HG03575 (cell line): ENCODE data around the gene ESRP2.

Experiments used
- ATAC-seq: cut with Tn5 transposase; IDR thresholded peaks from one replicate; pipeline ENCODE4 v1.9.1; 2021; ENCODE audit not compliant: unreplicated experiment, insufficient number of reproducible peaks, low FRiP score; ENCODE audit errors: extremely low read depth

ESRP2 gene

DNA sequence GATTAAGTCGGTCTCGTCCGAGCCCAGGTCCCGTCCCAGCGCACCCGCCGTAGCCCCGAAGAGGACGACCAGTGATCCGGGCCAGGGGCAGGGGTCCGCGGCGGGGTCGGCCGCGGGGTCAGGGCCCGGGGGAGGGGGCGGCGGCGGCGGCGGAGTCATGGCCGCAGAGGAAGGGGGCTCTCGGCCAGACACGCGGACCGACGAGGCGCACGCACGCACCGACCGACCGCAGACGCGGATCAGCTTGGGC lies at the start of gene ESRP2:
Gene ESRP2, minus strand, starts transcription at position 241 of the 250 bp plus-strand sequence. Its CDS starts 82 bp downstream, at position 159.
- no peak for ATAC-seq

DNA sequence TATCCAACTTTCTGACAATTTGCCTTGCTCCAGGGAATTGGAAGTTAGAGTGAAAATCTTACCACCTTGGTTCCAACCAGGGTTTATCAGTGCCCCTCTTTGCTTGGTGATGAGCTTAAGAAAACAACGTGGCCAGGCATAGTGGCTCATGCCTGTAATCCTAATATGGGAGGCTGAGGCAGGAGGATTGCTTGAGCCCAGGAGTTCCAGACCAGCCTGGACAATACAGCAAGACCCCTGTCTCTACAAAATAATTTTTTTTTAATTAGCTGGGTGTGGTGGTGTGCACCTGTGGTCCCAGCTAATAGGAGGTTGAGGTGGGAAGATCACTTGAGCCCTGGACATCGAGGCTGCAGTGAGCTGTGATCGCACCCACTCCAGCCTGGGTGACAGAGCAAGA lies 49.8 kb upstream of the ESRP2 start:
- no peak for ATAC-seq

DNA sequence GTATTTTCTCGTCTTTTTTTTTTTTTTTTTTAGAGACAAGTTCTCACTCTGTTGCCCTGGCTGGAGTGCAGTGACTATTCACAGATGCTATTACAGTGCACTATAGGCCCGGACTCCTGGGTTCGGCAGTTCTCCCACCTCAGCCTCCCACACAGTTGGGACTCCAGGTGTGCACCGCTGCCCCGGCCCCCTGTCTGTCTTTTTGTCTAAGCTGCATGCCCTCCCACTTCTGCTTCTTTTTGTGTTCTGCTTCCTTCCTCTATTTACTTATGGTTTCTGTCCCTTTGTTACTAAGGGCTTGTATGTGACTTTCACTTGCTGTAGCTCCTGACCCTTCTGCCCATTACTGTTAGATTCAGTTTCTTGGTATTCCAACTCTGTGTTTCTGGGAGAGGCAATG lies 48.9 kb upstream of the ESRP2 start:
- ATAC-seq = no peak

DNA sequence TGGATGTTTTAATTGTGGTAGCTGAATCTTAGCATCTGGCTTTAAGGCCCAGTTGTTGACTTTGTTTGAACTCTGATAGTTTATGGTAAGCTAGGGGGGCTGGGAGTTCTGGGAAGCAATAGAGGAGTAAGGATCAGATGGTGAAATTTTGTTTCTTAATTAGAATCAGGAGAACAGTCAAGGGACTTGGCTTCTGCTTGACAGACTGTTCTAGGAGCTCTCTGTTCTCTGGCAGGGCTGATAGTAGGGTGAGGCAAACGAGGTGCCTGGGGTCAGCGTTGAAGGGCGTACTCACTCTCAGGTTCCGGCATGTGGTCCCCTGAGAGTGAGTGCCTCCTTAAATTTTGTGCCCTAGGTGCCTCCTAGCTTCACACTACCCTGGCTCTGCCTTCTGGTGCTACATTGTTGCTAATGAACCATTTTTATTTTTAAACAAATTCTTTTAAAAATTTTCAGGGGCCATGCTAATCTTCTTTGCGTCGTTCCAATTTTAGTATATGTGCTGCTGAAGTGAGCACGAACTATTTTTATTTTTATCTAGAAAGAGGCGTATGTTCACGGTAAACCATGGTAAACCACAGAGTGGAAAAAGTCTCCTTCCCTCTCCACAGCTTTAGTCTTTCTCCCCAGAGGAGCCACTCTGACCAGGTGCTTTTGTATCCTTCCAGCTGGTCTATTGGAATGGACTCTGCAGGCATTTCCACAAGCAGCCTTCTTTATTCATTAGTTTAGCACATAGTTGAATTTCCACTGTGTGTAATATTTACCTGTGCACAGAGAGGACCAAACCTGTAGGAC lies 48.1 kb upstream of the ESRP2 start:
- no peak for ATAC-seq

DNA sequence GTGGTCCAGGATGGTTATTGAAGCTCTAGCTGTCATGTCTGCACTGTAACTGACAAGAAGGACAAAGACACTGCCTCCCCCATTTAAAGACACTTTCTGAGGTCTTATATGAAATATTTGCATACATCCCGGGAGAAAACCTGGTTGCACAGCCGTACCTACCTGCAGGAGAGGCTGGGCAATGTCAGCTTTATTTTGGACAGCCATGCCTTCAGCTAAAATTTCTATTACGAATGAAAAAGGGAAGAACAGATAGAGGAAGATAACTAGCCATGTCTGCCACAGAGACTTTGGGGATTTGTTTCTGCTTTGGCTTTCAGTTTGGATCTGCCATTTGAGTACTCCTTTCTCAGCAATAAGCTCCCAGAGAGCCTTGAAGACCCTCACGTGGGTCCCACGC lies 47.4 kb upstream of the ESRP2 start:
- no peak for ATAC-seq

DNA sequence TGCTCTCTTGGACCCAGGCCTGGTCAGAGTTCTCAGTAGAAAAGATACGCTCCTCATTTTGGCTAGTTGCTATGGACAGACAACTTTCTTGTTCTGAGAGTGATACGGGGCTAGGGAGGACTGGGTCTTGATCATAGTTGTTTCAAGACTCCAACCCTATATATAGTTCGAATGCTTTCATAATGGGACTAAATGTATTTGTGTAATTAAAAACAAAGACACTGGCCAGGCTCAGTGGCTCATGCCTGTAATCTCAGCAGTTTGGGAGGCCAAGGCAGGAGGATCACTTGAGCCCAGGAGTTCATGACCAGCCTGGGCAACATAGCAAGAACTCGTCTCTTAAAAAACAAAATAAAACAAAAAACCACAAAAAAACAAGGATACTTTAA lies 46.1 kb upstream of the ESRP2 start:
- ATAC-seq = no peak

DNA sequence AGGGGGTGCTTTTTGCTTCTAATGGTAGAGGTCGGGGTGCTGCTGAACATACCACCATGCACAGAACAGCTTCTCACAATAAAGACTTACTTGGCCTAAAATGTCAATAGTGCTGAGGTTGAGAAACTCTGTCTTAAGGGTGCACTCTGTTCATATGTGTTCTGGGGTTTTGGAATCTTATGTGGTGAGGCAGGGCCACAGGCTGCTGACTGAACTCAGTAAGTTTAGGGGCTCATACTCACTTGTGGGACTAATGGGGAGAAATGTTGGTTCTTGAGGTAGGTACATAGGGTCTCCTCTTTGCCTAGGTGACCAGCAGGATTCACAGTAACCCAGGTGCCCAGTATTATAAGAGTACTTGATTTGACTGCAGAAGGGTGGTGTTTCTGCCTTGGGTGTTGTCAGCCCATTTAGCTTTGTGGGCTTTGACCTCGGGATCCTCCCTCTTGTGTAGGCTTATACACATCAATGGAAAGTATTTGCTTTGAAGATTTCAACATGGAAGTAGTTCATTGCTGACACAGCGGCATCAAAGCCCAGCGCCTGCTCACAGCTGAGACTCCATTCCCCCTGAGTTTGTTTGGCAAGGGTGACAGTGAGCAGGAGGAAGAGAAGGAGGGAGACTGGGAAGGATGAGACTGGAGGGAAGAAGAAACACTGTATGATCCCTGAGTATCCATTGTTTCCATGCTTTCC lies 45.6 kb upstream of the ESRP2 start:
- ATAC-seq = no peak

DNA sequence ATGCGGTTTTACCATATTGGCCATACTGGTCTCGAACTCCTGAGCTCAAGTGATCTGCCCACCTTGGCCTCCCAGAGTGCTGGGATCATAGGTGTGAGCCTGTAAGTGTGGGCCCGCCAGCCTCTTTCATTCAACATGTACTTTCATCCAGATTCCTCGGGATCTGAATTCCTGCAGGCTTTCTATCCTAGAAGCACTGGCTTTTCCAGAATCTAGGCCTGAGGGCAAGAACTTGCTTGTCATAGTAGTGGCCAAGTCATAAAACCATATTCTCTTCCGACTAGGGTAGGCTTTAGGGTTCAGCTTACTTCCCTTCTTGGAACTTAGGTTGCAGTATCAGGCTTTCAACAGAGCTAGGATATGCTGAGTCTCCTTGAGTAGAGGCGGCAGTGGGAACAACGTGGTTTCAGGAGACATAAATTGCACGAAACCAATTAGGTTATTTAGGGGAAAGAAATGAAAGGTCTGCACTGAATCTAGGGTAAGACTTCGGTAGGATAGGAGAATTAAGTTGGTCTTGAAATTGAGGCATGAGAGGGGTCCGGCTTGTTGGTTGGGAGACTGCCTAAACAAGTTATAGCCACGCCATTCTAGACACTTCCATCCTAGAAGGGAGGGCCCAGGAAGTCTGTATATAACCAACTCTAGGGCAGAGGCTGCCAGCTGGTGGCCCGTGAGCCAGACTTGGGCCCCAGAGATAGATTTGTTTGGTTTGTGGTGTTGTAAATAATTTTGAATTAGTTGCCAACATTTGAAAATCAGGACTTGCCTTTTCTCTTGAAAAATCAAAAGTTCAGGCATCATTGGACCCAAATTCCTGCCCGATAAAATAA lies 44.0 kb upstream of the ESRP2 start:
- ATAC-seq = no peak

DNA sequence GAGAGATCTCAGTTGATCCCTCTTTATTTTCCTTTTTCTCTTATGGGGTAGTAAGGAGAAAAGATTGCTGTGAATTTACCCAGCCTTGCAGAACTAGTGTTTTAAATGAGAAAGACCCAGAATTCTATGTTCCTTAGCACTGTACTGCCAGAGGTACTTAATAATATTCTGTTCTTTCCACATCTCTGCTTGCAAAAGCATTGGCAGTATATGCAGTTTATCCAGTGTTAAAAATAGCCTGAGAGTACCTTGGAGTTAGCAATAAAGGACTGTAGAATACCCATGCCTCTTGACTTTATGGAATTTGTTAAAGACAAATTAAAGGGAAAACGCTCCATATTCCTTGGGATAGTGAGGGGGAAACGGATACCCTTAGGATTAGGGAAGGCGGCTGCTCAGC lies 40.3 kb upstream of the ESRP2 start:
- no peak for ATAC-seq

DNA sequence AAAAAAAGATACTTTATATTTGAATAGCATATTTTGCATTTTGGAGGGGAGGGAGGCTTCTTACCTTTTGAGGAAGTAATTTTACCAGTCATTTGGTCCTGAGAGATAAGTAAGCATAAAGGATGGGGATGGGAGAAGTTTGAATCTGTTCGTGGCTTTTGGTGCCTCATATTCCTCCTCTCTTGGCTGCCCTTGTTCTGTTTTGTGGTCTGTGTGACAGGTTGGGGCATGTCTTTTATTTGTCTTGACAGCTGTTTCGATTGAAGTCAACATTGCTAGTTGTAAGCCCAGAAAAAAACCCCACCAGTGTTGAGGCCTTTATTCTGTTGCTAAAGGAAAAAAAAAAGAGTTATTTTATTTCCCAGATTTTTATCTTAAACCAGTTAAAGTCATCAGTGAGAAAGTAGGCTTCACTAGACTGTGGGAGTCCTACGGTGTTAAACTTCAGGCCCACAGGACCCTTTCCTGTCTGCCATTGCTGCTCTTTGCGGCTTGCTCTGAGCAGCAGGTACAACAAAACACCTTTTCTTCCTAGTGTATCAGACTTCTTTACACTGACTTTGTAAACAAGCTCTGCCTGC lies 39.8 kb upstream of the ESRP2 start:
- ATAC-seq = no peak

DNA sequence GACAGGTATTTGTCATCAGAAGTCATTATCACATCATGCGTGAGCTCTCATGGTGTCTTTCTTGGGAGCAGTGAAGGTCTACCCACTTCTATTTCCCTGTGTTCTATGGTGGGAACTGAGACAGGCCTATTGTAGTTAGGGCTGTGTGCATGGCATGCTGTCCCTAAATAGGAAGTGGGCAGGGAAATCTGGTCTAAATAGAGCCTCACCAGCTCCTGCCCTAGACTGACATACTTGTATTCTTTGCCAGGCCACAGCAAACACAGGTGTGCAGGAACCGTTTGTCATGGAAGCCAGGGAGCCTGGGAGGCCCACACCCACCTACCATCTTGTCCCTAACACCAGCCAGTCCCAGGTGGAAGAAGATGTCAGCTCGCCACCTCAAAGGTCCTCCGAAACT lies 38.5 kb upstream of the ESRP2 start:
- ATAC-seq = no peak

DNA sequence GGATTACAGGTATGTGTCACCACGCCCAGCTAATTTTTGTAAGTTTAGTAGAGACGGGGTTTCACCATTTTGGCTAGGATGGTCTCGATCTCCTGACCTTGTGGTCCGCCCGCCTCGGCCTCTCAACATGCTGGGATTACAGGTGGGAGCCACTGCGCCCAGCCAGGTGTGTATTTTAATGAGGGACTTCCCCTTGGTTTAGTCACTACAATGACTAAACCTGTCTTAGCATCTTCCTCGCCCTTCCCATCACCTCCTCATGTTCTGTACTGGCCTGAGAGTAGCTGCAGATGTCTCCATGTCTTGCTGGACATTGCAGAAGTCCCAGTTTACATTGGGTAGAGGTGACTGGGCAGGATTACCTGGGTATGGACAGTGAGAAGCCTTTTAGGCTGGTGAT lies 38.0 kb upstream of the ESRP2 start:
- ATAC-seq = no peak

DNA sequence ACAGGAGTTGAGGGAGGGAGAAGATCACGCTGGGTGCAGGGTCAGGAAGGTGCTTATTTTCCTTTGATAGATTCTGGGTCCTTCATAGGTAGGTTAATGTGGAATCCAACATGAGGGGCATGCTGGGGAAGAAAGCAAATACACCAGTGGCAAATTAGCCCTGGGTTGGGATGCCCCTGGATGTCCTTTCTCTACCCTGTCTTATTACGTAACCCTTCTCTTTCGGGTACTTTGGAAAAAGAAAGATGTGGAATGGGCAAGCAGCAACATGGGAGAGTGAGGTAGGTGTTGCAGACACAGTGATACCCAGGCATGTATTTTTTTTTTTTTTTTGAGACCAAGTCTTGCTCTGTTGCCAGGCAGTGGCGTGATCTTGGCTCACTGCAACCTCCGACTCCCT lies 37.5 kb upstream of the ESRP2 start:
- no peak for ATAC-seq

DNA sequence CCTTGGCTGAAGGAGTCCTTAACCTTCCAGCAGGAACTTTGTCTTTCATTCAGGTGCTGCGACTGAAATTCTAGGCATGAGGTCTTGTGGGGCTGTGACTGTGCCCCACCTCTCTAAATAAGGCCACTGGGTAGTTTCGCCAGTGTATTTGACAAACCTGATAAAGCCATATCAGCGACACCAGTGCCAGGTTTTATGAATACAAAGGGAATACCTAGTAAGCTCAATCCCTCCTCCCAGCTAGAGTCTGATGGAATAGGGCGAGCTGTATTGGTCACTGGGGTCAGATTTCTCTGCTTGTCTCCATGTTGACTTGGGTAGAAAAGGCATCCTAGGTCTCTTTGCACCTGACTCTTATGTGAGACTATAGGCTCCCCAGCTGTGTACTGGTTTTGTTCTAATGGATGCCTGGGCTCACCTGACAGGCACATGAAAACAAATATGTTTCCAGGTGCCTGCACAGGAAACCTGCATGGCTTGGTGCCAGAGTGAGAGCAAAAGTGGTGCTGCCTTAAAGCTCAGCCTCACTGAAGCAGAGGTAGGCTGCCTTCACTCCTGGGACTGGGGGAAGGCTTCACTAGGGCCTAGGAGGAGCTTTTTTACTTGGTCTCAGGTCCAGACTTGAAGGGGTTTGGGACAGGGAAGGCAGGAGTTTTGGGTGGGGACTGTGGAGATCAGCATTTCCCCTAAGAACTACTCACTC lies 36.7 kb upstream of the ESRP2 start:
- no peak for ATAC-seq

DNA sequence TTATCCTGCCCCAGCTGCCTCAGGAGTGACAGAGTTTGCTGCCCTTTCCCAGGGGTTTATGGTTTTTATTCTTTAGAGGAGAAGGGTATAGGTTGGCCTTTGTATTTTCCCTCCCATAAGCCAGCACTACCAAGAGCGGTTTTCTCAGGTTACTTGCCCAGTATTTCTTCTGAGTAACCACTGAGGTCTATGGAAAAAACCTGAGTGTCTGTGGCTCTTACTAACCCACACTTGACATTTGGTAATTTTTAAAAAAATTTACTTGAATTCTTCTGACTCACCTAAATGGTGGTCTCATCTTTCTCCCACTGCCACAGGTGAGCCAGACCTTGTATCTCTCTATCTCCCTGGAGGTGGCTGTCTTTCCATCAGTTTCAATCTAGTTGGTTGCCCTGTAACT lies 34.4 kb upstream of the ESRP2 start:
- no peak for ATAC-seq

DNA sequence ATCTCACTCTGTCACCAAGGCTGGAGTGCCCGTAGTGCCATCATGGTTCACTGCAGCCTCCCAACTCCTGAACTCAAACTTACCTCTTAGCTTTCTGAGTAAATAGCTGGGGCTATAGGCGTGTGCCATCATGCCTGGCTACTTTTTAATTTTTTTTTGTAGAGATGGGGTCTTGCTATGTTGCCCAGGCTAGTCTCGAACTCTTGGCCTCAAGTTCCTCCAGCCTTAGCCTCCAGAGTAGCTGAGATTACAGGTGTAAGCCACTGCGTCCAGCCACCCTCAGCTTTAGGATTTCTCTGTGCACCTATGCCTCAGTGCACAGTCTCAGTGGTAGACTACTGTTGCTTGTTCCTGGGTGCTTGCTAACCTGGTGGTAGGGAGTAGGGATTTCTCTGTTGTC lies 33.9 kb upstream of the ESRP2 start:
- ATAC-seq = no peak

DNA sequence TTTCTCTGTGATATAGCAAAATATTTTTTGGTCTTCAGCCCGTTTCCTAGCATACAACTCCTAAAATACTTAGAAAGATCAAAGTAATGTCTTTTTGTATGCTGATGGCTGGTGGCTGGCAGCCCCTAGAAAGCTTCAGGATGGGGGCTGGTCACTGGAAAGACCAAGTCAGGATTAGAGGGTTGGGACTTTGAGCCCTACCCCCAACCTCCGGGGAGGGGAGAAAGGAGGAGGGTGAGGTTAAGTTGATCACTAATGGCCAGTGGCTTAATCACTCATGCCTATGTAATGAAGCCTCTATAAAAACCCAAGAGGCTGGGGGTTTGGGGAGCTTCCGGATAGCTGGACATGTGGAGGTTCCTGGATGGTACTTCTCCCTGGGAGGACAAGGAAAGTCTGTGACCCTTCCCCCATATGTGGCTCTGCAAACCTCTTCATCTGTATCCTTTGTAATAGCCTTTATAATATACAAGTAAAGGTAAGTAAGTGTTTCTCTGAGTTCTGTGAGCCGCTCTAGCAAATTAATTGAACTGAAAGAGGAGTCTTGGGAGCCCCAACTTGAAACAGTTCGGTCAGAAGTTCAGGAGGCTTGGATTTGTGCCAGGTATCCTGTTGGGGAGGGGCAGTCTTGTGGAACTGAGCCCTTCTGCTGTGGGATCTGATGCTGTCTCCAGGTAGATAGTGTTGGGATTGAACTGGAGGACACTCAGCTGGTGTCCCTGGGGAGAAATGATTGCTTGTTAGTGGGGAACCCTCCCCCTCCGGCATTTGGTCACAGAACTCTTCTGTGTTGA lies 31.9 kb upstream of the ESRP2 start:
- no peak for ATAC-seq

DNA sequence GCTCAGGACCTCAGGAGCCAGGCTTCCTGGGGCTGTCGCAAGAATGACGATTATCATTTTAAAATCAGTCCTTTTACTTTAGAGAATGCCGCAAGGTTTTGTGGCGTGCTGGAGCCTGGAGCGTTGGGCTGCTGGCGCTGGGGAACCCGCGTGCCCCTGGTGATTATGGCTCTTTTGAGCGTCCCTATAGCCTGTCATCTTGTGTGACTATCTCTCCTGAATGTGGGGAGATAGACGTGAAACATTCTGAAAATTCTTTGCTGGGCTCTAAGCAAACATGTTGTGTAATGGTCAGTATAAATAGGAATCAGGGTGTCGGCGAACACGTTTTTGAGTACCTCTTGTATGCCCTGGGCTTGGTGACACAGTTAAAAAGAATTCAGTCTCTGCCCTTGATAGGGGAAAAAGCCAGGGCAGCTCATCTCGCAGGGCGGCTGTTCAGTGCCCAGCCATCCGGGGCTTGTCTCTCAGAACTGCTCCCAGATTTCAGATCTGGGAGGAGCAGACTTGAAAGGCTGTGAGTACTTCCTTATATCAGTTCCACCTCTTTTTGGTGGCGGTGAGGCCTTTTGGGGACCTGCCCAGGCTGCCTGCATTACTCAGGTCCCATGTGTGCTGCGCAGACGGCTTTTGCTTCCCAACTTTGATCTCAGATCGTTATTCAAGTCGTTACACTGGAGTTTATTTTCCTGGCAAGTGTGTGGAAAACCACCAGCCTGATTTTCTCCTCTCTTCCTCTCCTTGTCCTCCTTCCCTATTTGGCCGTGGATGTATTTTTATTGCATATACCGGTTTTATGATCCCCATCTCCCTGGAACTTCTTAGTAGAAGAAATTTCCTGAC lies 29.4 kb upstream of the ESRP2 start:
- no peak for ATAC-seq
